Body of pancreas (tissue), 4 donors: Measurements from ENCODE around the gene APOBR.

Experiments used
- POLR2A ChIP-seq, 3 donors: fragments of 450-650 bp; IDR thresholded peaks; one replicate each; pipeline ENCODE4 v1.6.1; 2016; ENCODE audit warnings: antibody characterized with exemption in 3 of 3, mild to moderate bottlenecking in 2 of 3
- TF ChIP-seq, protein P1 (sequence below), 7 experiments: fragments of 450-650 bp in 4 of 7; fragments of 200-600 bp in 3 of 7; sonication (generic) in 3 of 7; IDR thresholded peaks; one replicate each; pipeline ENCODE4 v1.5.1; 2016 to 2019; ENCODE audit warnings: antibody characterized with exemption in 7 of 7

GRCh38 chr16:28546626-28547025 lies 52.2 kb downstream of the APOBR start:
- TF ChIP-seq, protein P1, sequence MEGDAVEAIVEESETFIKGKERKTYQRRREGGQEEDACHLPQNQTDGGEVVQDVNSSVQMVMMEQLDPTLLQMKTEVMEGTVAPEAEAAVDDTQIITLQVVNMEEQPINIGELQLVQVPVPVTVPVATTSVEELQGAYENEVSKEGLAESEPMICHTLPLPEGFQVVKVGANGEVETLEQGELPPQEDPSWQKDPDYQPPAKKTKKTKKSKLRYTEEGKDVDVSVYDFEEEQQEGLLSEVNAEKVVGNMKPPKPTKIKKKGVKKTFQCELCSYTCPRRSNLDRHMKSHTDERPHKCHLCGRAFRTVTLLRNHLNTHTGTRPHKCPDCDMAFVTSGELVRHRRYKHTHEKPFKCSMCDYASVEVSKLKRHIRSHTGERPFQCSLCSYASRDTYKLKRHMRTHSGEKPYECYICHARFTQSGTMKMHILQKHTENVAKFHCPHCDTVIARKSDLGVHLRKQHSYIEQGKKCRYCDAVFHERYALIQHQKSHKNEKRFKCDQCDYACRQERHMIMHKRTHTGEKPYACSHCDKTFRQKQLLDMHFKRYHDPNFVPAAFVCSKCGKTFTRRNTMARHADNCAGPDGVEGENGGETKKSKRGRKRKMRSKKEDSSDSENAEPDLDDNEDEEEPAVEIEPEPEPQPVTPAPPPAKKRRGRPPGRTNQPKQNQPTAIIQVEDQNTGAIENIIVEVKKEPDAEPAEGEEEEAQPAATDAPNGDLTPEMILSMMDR (IDR thresholded peaks at IDR 0.05): no peak
- TF ChIP-seq POLR2A (IDR thresholded peaks at IDR 0.05): no peak
